ENCODE results near the gene ZNF490. TPM values are rescaled to one million over a fixed set of nuclear protein-coding genes. Genes with fewer than 3 reads are reported as not detected.
"Not testable (repeated sequence)": the region's sequence is repeated elsewhere in the genome, so short reads cannot be mapped to it uniquely, and the experiment has no call there.

The ZNF490 gene
- total and polyA plus RNA-seq, 11 donors: 0.91 to 8.9 (median 5.2) TPM

DNA sequence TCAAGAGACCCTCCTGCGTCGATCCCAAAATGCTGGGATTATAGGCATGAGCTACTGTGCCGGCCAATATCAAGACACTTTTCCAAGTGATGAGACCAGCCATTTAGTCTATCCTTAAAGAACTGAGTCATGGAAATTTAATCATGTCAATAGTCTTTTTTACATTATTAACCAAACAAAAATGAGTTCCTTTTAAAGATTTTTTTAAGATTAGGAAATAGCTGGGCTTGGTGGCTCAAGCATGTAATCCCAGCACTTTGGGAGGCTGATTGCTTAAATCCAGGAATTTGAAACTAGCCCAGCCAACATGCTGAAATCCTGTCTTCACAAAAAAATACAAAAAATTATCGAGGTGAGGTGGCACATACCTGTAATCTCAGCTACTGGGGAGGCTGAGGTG lies 42.7 kb downstream of the ZNF490 start:
- TF ChIP-seq, protein P1, sequence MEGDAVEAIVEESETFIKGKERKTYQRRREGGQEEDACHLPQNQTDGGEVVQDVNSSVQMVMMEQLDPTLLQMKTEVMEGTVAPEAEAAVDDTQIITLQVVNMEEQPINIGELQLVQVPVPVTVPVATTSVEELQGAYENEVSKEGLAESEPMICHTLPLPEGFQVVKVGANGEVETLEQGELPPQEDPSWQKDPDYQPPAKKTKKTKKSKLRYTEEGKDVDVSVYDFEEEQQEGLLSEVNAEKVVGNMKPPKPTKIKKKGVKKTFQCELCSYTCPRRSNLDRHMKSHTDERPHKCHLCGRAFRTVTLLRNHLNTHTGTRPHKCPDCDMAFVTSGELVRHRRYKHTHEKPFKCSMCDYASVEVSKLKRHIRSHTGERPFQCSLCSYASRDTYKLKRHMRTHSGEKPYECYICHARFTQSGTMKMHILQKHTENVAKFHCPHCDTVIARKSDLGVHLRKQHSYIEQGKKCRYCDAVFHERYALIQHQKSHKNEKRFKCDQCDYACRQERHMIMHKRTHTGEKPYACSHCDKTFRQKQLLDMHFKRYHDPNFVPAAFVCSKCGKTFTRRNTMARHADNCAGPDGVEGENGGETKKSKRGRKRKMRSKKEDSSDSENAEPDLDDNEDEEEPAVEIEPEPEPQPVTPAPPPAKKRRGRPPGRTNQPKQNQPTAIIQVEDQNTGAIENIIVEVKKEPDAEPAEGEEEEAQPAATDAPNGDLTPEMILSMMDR (IDR thresholded peaks at IDR 0.05): no peak
- TF ChIP-seq POLR2A (IDR thresholded peaks at IDR 0.05): no peak
- DNase-seq: no peak
- Histone ChIP-seq H3K9me3 (no peaks in the 10 kb centered on the region), H3K4me3 (no peak overlapping the region), H3K27ac (no peak overlapping the region), H3K27me3 (no peaks in the 10 kb centered on the region), H3K36me3 (no peaks in the 10 kb centered on the region), H3K4me1 (peaks cover 0 to 7% (median 0%) of the 10 kb centered on the region in 12 donors)
- no peak for ATAC-seq
- intact Hi-C loops (cut with DNase I): loop anchor here in 1 of 10 donors (10.0 kb wide), 1 partner anchor 277 kb away; no protein-coding TSS in a partner anchor
- 88 to 90% (median 89%) methylated on average over 4 of the region's 4 CpGs for WGBS, 4 donors

DNA sequence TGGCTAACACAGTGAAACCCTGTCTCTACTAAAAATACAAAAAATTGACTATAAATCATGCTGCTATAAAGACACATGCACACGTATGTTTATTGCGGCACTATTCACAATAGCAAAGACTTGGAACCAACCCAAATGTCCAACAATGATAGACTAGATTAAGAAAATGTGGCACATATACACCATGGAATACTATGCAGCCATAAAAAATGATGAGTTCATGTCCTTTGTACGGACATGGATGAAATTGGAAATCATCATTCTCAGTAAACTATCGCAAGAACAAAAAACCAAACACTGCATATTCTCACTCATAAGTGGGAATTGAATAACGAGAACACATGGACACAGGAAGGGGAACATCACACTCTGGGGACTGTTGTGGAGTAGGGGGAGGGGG lies 44.2 kb downstream of the ZNF490 start:
- not testable (repeated sequence) for H3K36me3 ChIP-seq, H3K27me3 ChIP-seq, ATAC-seq, H3K9me3 ChIP-seq, H3K27ac ChIP-seq, DNase-seq, H3K4me1 ChIP-seq, H3K4me3 ChIP-seq
- intact Hi-C loops (cut with DNase I): loop anchor here in 1 of 10 donors (10.0 kb wide), 1 partner anchor 278 kb away; no protein-coding TSS in a partner anchor
- 90 to 96% (median 95%) methylated on average over 5 of the region's 5 CpGs for WGBS, 4 donors

DNA sequence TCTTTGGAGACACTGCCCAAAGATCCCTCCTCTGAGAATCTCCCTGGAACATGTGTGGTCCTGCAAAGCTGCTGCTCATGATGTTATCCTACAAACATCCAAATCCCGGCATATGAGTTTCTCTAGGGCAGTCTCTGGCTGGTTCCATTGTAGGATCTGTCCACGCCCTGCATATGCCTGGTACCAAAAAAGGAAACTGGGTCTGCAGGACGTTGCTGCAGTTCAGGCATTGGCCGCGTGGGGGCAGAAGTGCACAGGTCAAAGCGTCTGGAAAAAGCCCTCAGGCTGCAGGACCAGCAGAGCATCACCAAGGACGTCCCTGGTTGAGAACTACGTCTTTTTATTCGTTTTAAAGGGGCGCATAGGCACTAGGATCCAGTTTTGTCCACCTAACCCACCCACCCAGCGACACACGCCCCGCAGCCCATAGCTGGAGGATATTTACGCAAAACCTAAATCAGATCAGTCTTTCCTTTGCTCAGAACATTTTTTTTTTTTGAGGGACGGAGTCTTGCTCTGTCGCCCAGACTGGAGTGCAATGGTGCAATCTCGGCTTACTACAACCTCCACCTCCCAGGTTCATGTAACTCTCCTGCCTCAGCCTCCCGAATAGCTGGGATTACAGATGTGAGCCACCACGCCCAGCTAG lies 46.5 kb downstream of the ZNF490 start:
- H3K36me3 ChIP-seq: no peaks in the 10 kb centered on the region
- intact Hi-C loops (cut with DNase I): loop anchor here (1.0 to 10.0 kb wide), 6 partner anchors 103 to 281 kb away; partner anchors contain the start of genes MAN2B1 (in 1 of the 10) and WDR83 (in 1 of the 10)
- no peaks in the 10 kb centered on the region for H3K9me3 ChIP-seq
- no peak overlapping the region for H3K4me3 ChIP-seq
- peak overlapping the region in 1 of 12 donors; percentile 38 for H3K27ac ChIP-seq
- H3K4me1 ChIP-seq: peaks cover 0 to 7% (median 0%) of the 10 kb centered on the region in 12 donors
- 21 to 30% (median 22%) methylated on average over 14 to 19 of the region's 19 CpGs for WGBS, 4 donors
- ATAC-seq: peak; percentile 68 to 95 (median 93)
- TF ChIP-seq POLR2A (IDR thresholded peaks at IDR 0.05): no peak
- TF ChIP-seq, protein P1 (IDR thresholded peaks at IDR 0.05): peak; percentile 90 to 98 (median 96)
- H3K27me3 ChIP-seq: no peaks in the 10 kb centered on the region
- peak; percentile 82 to 92 (median 88) for DNase-seq

DNA sequence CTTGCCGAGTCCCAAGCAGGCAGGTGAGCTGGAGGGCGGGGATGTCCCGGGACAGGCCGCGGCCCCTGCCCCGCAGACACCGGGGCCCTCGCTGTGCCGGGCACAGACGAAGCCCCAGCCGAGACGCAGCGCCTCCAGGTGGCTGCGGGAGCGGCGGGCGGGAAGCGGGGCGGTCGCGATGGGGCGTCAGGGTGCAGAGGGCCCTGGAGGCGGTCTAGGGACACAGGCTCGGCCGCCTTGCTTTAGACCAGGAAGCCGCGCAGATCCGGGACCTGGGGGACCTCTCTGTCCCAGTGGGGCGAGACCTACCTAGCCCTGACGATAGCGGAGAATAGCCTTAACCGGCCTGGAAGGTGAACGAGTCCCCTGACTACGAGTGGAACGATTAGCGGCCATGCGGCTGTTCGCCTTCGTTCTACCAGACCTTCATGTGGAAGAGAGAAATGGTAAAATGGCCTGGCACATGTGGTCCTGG lies 55.1 kb downstream of the ZNF490 start:
- TF ChIP-seq, protein P1 (IDR thresholded peaks at IDR 0.05): peak in 2 of 12 donors; percentile 11 to 17
- TF ChIP-seq POLR2A (IDR thresholded peaks at IDR 0.05): no peak
- 39 to 44% (median 40%) methylated on average over 26 to 39 of the region's 39 CpGs for WGBS, 4 donors
- H3K4me3 ChIP-seq: peak overlapping the region in 1 of 12 donors; percentile 22
- no peak overlapping the region for H3K27ac ChIP-seq
- H3K36me3 ChIP-seq: no peaks in the 10 kb centered on the region
- intact Hi-C loops (cut with DNase I): no loop called here
- DNase-seq: peak in 1 of 5 donors; percentile 31
- peaks cover 0 to 17% (median 7%) of the 10 kb centered on the region in 12 donors for H3K4me1 ChIP-seq
- H3K27me3 ChIP-seq: peaks cover 0 to 5% (median 0%) of the 10 kb centered on the region in 9 donors
- no peaks in the 10 kb centered on the region for H3K9me3 ChIP-seq
- ATAC-seq: no peak
